Activated T-helper 2 cell treated with anti-CD3 and anti-CD28 coated beads, Interferon-gamma antibody, Interleukin-2, Interleukin-4, amounts not matched to agents 10 μg/mL and 5 μg/mL and 100 μg/mL, durations not matched to agents 14 hours and 24 hours and 36 hours (primary cell): ENCODE data around the gene STX2. TPM values are rescaled to one million over a fixed set of nuclear protein-coding genes. Genes with fewer than 3 reads are reported as not detected.
"Not testable (repeated sequence)": the region's sequence is repeated elsewhere in the genome, so short reads cannot be mapped to it uniquely, and the experiment has no call there.

Experiments used
- DNase-seq: peaks from one replicate; pipeline ENCODE4 v3.0.0; 2021; ENCODE audit warnings: low spot score
- H3K27ac Mint-ChIP-seq: one replicate; pipeline ENCODE4 v1.8.0; 2021; ENCODE audit warnings: mixed read lengths
- H3K27me3 Mint-ChIP-seq: one replicate; pipeline ENCODE4 v1.8.0; 2021; ENCODE audit warnings: low read depth, mixed read lengths
- H3K36me3 Mint-ChIP-seq: one replicate; pipeline ENCODE4 v1.8.0; 2021; ENCODE audit warnings: low read depth, mixed read lengths
- H3K4me1 Mint-ChIP-seq: one replicate; pipeline ENCODE4 v1.8.0; 2021; ENCODE audit warnings: low read depth, mixed read lengths
- H3K4me3 Mint-ChIP-seq: one replicate; pipeline ENCODE4 v1.8.0; 2021; ENCODE audit warnings: low read depth, mild to moderate bottlenecking, moderate library complexity, mixed read lengths
- H3K9me3 Mint-ChIP-seq: one replicate; pipeline ENCODE4 v1.8.0; 2021; ENCODE audit warnings: mixed read lengths
- intact Hi-C: fragments of 100-400 bp; cut with micrococcal nuclease; formaldehyde crosslinking; loops from one replicate; pipeline ENCODE4 v1.15.1; 2023
- total RNA-seq: library from RNA; stranded (reverse); gene quantifications from 2 replicates; pipeline ENCODE4 v1.2.3, GENCODE V29; 2022

STX2 gene
- total RNA-seq, 1 donor from 2014 or later = 19.6 TPM

GRCh38 chr12:130761537-130762318, 77.3 kb downstream of the STX2 start:
- Mint-ChIP-seq H3K27me3 (no peaks in the 10 kb centered on the region), H3K4me3 (no peak overlapping the region), H3K4me1 (peaks cover 4% of the 10 kb centered on the region), H3K9me3 (no peaks in the 10 kb centered on the region), H3K27ac (no peak overlapping the region), H3K36me3 (no peaks in the 10 kb centered on the region)
- intact Hi-C loops = loop anchor here (1.0 to 5.0 kb wide), 2 partner anchors 58 to 371 kb away; no protein-coding TSS in a partner anchor
- peak; percentile 22 for DNase-seq

- Mint-ChIP-seq H3K4me3 (peak overlapping the region; percentile 19), H3K27ac (peak overlapping the region; percentile 56), H3K27me3 (peaks cover 2% of the 10 kb centered on the region), H3K4me1 (peaks cover 5% of the 10 kb centered on the region), H3K9me3 (peaks cover 7% of the 10 kb centered on the region), H3K36me3 (peaks cover 6% of the 10 kb centered on the region)
- intact Hi-C loops = no loop called here
- DNase-seq = no peak
Measured at GRCh38 chr12:130754234-130754901, 84.7 kb downstream of the STX2 start.

- Mint-ChIP-seq H3K27ac (no peak overlapping the region), H3K9me3 (peaks cover 7% of the 10 kb centered on the region), H3K36me3 (peaks cover 6% of the 10 kb centered on the region), H3K27me3 (peaks cover 7% of the 10 kb centered on the region), H3K4me1 (peaks cover 6% of the 10 kb centered on the region), H3K4me3 (no peak overlapping the region)
- no peak for DNase-seq
- intact Hi-C loops = no loop called here
Measured at GRCh38 chr12:130752692-130753230, 86.3 kb downstream of the STX2 start.

GRCh38 chr12:130752037-130752436, 87.0 kb downstream of the STX2 start:
- H3K4me1 Mint-ChIP-seq, H3K9me3 Mint-ChIP-seq, intact Hi-C loops, DNase-seq, H3K27me3 Mint-ChIP-seq, H3K27ac Mint-ChIP-seq, H3K36me3 Mint-ChIP-seq, H3K4me3 Mint-ChIP-seq: not testable (repeated sequence)

GRCh38 chr12:130748786-130749185, 90.3 kb downstream of the STX2 start:
- H3K27ac Mint-ChIP-seq = no peak overlapping the region
- no peak for DNase-seq
- H3K36me3 Mint-ChIP-seq = no peaks in the 10 kb centered on the region
- H3K9me3 Mint-ChIP-seq = no peaks in the 10 kb centered on the region
- H3K4me1 Mint-ChIP-seq = peaks cover 1% of the 10 kb centered on the region
- H3K4me3 Mint-ChIP-seq = no peak overlapping the region
- H3K27me3 Mint-ChIP-seq = peaks cover 7% of the 10 kb centered on the region
- intact Hi-C loops = no loop called here

GRCh38 chr12:130747867-130748740, 90.9 kb downstream of the STX2 start:
- intact Hi-C loops = no loop called here
- Mint-ChIP-seq H3K4me3 (no peak overlapping the region), H3K36me3 (no peaks in the 10 kb centered on the region), H3K27ac (no peak overlapping the region), H3K4me1 (peaks cover 1% of the 10 kb centered on the region), H3K27me3 (peaks cover 7% of the 10 kb centered on the region), H3K9me3 (no peaks in the 10 kb centered on the region)
- peak; percentile 58 for DNase-seq

- peaks cover 1% of the 10 kb centered on the region for H3K4me1 Mint-ChIP-seq
- H3K9me3 Mint-ChIP-seq = no peaks in the 10 kb centered on the region
- no peak overlapping the region for H3K27ac Mint-ChIP-seq
- H3K36me3 Mint-ChIP-seq = no peaks in the 10 kb centered on the region
- no peak for DNase-seq
- H3K4me3 Mint-ChIP-seq = no peak overlapping the region
- H3K27me3 Mint-ChIP-seq = peaks cover 7% of the 10 kb centered on the region
- intact Hi-C loops = no loop called here
Measured at GRCh38 chr12:130746546-130746945, 92.5 kb downstream of the STX2 start.

- no peak overlapping the region for H3K27ac Mint-ChIP-seq
- DNase-seq = no peak
- H3K4me3 Mint-ChIP-seq = no peak overlapping the region
- peaks cover 7% of the 10 kb centered on the region for H3K27me3 Mint-ChIP-seq
- no peaks in the 10 kb centered on the region for H3K9me3 Mint-ChIP-seq
- no peaks in the 10 kb centered on the region for H3K36me3 Mint-ChIP-seq
- peaks cover 1% of the 10 kb centered on the region for H3K4me1 Mint-ChIP-seq
- intact Hi-C loops = no loop called here
Measured at GRCh38 chr12:130745921-130746320, 93.1 kb downstream of the STX2 start.

GRCh38 chr12:130744274-130744673, 94.8 kb downstream of the STX2 start:
- Mint-ChIP-seq H3K4me1 (peaks cover 1% of the 10 kb centered on the region), H3K27me3 (peaks cover 5% of the 10 kb centered on the region), H3K36me3 (no peaks in the 10 kb centered on the region), H3K4me3 (no peak overlapping the region), H3K27ac (no peak overlapping the region), H3K9me3 (no peaks in the 10 kb centered on the region)
- intact Hi-C loops = no loop called here
- DNase-seq = no peak

- H3K9me3 Mint-ChIP-seq = no peaks in the 10 kb centered on the region
- H3K27ac Mint-ChIP-seq = no peak overlapping the region
- DNase-seq = no peak
- peaks cover 5% of the 10 kb centered on the region for H3K27me3 Mint-ChIP-seq
- intact Hi-C loops = no loop called here
- no peaks in the 10 kb centered on the region for H3K36me3 Mint-ChIP-seq
- peaks cover 1% of the 10 kb centered on the region for H3K4me1 Mint-ChIP-seq
- no peak overlapping the region for H3K4me3 Mint-ChIP-seq
Measured at GRCh38 chr12:130743606-130744005, 95.4 kb downstream of the STX2 start.

GRCh38 chr12:130743176-130743575, 95.9 kb downstream of the STX2 start:
- H3K27me3 Mint-ChIP-seq = peaks cover 4% of the 10 kb centered on the region
- DNase-seq = no peak
- H3K9me3 Mint-ChIP-seq = no peaks in the 10 kb centered on the region
- no peak overlapping the region for H3K27ac Mint-ChIP-seq
- no peak overlapping the region for H3K4me3 Mint-ChIP-seq
- no peaks in the 10 kb centered on the region for H3K36me3 Mint-ChIP-seq
- H3K4me1 Mint-ChIP-seq = peaks cover 1% of the 10 kb centered on the region
- intact Hi-C loops = no loop called here

- intact Hi-C loops = no loop called here
- no peaks in the 10 kb centered on the region for H3K9me3 Mint-ChIP-seq
- DNase-seq = no peak
- no peaks in the 10 kb centered on the region for H3K36me3 Mint-ChIP-seq
- no peaks in the 10 kb centered on the region for H3K27me3 Mint-ChIP-seq
- H3K4me3 Mint-ChIP-seq = no peak overlapping the region
- H3K4me1 Mint-ChIP-seq = no peaks in the 10 kb centered on the region
- no peak overlapping the region for H3K27ac Mint-ChIP-seq
Measured at GRCh38 chr12:130742716-130743115, 96.3 kb downstream of the STX2 start.
